GM18868 (cell line): ENCODE data around the gene GLTPD2.

Source experiments
- ATAC-seq: cut with Tn5 transposase; IDR thresholded peaks from one replicate; pipeline ENCODE4 v1.9.1; 2021; ENCODE audit warnings: mild to moderate bottlenecking, moderate library complexity; ENCODE audit not compliant: unreplicated experiment

Gene GLTPD2

GRCh38 chr17:4788807-4789700 is at the start of gene GLTPD2:
GLTPD2 (plus strand) TSS chr17:4788964; CDS start chr17:4789012, 48 bp downstream.
- no peak for ATAC-seq

DNA sequence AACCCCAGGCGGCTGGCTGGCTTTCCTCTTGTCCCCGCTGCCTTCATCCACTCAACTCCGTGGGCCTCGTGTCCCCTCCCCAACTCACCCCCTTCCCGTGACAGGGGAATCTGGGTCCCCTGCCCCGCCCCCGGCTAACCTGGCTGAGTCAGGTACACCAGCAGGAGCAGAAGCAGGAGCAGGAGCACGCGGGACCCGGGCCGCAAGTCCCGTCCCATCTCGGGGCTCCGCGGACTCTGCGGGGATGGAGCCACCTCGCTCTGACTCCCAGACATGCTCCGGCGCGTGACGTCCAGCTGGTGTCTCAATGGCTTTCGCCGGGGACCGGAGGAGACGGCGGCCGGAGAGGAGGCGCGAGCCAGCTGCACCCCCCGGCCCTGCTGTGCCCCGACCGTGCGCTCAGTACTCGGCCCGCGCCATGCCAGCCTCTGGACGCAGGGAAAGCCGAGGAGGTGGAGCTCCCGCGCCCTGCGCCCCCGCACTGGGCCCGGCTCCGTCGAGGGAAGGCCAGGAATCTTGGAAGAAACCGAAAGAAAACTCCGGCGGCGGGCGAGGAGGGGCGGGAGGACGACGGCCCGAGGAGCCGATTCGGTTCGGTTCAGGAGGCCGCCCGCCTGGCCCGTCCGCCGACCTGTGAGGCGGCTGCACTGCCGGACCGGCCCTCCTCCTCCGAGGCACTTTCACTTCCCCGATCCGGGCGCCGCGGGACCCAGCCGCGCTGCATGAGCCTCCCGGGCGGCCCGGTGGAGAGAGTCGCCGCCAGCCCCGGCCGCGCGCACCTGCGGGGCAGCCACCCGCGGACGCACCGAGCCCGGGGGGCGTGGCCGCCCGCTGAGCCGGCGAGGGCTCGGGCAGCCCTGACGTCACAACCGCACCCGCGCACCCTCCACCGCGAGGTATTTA is 49.4 kb upstream of the GLTPD2 start, which contains the start of the genes CXCL16 and ZMYND15:
CXCL16 (minus strand) TSS at position 807 of the 903 bp plus-strand sequence; CDS start at position 218, 589 bp downstream.
ZMYND15 (plus strand) TSS at position 712 of the 903 bp plus-strand sequence. CDS start 716 bp downstream, outside the sequence.
- ATAC-seq: no peak

DNA sequence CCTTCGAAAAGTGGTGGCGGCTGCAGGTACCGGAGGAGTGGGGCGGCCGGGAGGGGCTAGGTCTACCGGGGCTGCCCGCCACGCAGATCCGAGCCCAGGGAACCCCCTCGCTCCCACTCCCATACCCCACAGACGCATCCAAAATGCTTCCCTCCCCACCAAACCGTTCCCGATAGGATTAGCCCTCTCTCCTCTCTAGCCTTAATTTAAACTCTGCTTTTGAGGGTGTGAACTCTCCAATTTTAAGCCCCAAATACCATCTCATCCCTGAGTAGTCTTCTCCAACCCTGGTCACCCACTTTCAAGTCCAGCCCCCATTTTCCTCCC is 48.8 kb upstream of the GLTPD2 start:
- ATAC-seq: no peak

- no peak for ATAC-seq
Observed at GRCh38 chr17:4740584-4740983, 48.2 kb upstream of the GLTPD2 start.

DNA sequence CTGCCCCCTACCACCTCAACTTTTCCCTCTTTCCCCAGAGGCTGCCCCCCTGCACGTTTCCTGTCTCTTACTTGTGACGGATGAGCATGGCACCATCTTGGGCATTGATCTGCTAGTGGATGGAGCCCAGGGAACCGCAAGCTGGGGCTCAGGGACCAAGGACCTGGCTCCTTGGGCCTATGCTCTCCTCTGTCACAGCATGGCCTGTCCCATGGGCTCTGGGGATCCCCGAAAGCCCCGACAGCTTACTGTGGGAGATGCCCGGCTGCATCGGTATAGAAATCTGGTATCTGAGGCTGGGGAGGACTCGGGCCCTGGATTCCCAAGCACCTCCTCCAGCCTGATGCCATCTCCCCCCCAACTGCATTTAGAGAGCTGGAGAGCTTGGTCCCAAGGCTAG is 47.2 kb upstream of the GLTPD2 start:
- no peak for ATAC-seq

- ATAC-seq: no peak
Observed at GRCh38 chr17:4742133-4742532, 46.6 kb upstream of the GLTPD2 start.

DNA sequence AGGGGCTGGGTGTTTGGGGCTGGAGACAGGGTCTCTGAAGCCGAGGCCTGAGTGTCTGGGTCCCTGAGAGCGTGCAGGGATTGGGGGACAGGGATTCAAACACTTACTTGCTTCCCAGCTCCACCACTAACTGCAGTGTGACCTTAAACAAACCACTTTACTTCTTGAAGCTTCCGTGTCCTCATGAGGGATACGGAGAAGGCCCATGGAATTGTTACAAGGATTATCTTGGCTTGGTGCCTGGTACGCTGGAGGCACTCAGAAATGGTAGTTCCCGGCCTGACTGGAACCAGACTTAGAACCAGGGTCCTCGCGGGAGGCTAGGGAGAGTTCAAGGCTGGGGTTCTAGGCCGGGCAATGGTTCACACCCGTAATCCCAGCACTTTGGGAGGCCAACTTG is 46.1 kb upstream of the GLTPD2 start:
- ATAC-seq: no peak

GRCh38 chr17:4743216-4743615 is 45.5 kb upstream of the GLTPD2 start:
- ATAC-seq: no peak

GRCh38 chr17:4743898-4744297 is 44.9 kb upstream of the GLTPD2 start:
- no peak for ATAC-seq

DNA sequence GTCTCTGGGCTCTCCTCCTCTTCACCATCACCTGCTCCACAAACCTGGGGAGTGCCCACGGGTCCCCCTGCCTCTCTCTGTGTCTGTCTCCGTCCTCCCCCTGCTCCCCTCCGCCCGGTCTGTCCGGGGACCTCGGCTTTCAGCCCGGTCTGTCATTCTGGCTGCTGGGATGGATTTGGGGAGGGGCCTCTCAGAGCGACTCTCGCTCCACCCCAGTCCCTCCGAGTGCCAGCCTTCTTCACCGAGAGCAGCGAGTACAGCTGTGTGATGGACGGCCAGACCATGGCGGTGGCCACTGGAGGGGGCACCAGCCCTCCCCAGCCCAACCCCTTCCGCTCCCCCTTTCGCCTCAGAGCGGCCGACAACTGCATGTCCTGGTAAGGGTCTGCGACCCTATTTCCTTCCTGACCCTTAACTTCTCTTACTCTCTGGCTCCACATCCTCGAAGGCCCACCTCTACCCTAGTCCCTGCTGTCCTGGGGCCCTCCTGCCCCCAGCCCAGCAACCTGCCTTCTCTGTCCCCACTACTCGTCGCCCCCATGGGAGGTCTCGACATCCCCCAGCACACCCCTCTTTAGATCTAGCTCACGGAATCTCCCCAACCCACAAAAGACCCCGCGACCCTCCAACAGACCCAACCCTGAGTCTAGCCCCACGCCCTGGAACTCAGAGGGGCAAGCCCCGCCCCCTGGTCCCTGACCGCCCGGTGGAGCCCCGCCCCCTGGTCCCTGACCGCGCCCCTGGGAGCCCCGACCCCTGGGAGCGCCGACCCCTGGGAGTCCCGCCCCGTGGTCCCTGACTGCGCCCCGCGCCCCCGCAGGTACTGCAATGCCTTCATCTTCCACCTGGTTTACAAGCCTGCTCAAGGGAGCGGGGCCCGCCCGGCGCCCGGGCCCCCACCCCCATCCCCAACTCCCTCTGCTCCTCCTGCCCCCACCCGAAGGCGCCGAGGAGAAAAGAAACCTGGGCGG is 43.5 kb upstream of the GLTPD2 start:
- ATAC-seq: no peak

GRCh38 chr17:4747847-4748246 is 40.9 kb upstream of the GLTPD2 start:
- ATAC-seq: no peak

DNA sequence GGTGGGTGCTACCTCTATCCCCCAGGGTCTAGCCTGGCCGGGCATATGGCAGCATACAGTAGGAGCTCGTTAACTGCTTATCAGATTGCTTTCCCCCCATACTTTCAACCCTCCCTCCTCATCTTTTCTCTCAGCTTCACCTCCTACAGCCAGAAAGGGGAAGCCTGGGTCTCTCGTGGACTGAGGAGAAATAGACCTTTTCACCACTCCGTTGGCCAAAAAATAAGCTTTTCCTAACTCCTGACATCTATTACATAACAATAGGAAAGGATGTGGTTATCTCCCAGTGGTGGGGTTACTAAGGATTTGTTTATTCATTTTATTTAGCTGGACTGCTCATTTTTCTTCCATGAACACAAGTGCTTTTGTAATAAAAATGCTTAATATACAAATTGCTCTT is 40.1 kb upstream of the GLTPD2 start:
- no peak for ATAC-seq

DNA sequence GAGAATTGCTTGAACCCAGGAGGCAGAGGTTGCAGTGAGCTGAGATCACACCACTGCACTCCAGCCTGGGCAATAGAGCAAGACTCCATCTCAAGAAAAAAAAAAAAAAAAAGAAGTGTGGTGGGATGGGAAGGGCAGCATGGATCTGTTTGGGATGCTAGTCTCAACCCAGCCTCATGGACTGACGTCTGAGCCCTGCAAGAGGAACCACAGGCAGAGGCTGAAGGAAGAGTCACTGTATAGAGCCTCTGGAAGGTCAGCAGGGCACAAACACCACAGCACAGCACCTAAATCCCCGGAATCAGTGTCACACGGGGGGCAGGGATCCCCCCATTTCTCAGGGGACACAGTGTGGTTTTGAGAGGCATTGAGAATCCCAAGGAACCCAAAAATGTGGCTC is 38.2 kb upstream of the GLTPD2 start:
- no peak for ATAC-seq

- no peak for ATAC-seq
Observed at GRCh38 chr17:4751932-4752331, 36.8 kb upstream of the GLTPD2 start.

DNA sequence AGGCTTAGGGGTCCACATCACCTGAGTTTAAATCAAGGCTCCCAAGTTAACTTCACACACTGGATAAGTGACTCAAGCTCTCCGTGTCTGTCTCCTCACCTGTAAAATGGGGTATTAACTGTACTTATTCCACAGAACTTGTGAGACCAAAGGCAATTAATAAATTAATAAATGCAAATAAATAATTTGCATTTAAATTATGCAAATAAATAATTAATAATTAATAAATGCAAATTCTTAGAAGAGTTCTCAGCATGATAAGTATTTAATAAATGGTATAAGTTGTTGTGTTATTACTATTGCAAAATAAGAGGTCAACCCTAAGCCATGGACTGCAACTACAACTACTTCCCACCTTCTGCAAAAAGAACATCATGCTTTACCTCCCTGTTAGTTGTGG is 35.4 kb upstream of the GLTPD2 start:
- ATAC-seq: no peak

DNA sequence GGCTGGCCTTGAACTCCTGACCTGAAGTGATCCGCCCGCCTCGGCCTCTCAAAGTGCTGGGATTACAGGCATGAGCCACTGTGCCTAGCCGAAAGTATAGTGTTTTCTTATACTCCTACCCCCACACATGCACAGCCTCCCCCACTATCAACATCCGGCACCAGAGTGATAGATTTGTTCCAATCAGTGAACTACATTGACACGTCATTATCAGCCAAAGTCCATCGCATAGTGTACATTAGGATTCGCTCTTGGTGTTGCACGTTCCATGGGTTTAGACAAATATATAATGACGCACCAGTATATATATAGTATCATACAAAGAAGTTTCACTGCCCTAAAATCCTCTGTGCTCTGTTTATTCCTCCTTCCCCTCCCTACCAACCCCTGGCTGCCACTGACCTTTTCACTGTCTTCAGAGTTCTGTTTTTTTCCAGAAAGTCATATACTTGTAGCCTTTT is 29.0 kb upstream of the GLTPD2 start:
- ATAC-seq: no peak

GRCh38 chr17:4764595-4764994 is 24.2 kb upstream of the GLTPD2 start:
- no peak for ATAC-seq

- ATAC-seq: no peak
Observed at GRCh38 chr17:4766201-4766600, 22.6 kb upstream of the GLTPD2 start.

DNA sequence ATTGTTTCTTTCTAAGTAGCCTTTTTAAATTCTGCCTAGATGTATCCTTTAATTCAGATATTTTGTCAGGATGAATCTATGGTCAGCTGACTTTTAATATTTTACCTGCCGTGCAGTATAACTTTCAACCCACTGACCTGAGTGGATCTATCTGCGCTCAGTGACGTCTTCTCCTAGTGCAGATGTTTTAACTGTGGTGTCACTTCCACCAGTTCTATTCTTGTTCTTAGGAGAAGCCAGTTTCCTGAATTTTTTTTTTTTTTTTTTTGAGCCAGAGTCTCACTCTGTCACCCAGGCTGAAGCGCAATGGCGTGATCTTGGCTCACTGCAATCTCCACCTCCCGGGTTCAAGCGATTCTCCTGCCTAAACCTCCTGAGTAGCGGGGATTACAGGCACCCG is 22.0 kb upstream of the GLTPD2 start:
- ATAC-seq: no peak

DNA sequence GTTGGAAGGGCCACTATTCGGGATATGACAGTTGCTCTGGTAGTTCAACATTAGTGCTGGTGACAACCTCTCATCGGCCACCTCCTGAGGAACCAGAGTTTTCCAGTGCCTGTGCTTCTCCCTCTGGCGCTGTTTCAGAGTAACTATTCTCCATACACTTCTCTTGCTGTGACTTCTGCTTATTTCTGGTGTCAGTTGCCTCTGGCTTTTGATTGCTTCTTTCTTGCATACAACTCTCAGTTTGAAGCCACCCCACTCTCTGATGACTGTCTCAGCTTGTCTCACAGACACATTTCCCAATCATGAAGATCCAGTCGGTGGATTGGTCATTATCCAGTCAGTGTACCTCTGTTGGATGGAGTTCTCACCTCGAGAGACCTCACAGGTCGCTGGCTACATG is 20.5 kb upstream of the GLTPD2 start:
- no peak for ATAC-seq
